HepG2 (cell line): ENCODE results near the gene NUBP2. TPM values are rescaled to one million over a fixed set of nuclear protein-coding genes. Genes with fewer than 3 reads are reported as not detected.

Experiments
- ARNT ChIP-seq: fragments of 450-650 bp; IDR thresholded peaks from 2 replicates; pipeline ENCODE4 v1.6.1; 2017
- CEBPG ChIP-seq: IDR thresholded peaks from 2 replicates; pipeline ENCODE4 v1.6.1; 2016
- EED ChIP-seq: sonication (generic); formaldehyde crosslinking; IDR thresholded peaks from 2 replicates; pipeline ENCODE4 v1.5.0; 2020; ENCODE audit warnings: mild to moderate bottlenecking, missing genetic modification reagents
- FOXA1 ChIP-seq, 2 experiments: fragments of 450-650 bp in 1 of 2; sonication (generic) in 1 of 2; formaldehyde crosslinking in 1 of 2; IDR thresholded peaks; 2 replicates each; pipeline versions ENCODE4 v1.4.0 to v1.6.1; 2016 to 2020; ENCODE audit warnings: missing genetic modification reagents in 1 of 2
- FOXK2 ChIP-seq: fragments of 450-650 bp; IDR thresholded peaks from 2 replicates; pipeline ENCODE4 v1.6.1; 2016
- POLR2AphosphoS2 ChIP-seq: IDR thresholded peaks from 2 replicates; pipeline ENCODE4 v1.6.1; 2011; ENCODE audit warnings: low read depth, low read length, improper control_type of control experiment
- SMAD9 ChIP-seq: sonication (generic); formaldehyde crosslinking; IDR thresholded peaks from 2 replicates; pipeline ENCODE4 v1.5.1; 2020; ENCODE audit warnings: mild to moderate bottlenecking, missing genetic modification reagents
- STAT6 ChIP-seq: sonication (generic); formaldehyde crosslinking; IDR thresholded peaks from 2 replicates; pipeline ENCODE4 v1.4.0; 2020; ENCODE audit warnings: missing genetic modification reagents, mild to moderate bottlenecking, borderline replicate concordance
- THAP8 ChIP-seq: sonication (generic); formaldehyde crosslinking; IDR thresholded peaks from 2 replicates; pipeline ENCODE4 v1.5.1; 2020; ENCODE audit warnings: missing genetic modification reagents, mild to moderate bottlenecking, borderline replicate concordance
- ZBTB44 ChIP-seq: sonication (generic); formaldehyde crosslinking; IDR thresholded peaks from 2 replicates; pipeline ENCODE4 v1.4.0; 2020; ENCODE audit warnings: missing genetic modification reagents
- ZFX ChIP-seq: sonication (generic); formaldehyde crosslinking; IDR thresholded peaks from 2 replicates; pipeline ENCODE4 v1.4.0; 2020; ENCODE audit warnings: mild to moderate bottlenecking, low read depth, missing genetic modification reagents, moderate library complexity
- ZNF30 ChIP-seq: sonication (generic); formaldehyde crosslinking; IDR thresholded peaks from 2 replicates; pipeline ENCODE4 v1.5.0; 2020; ENCODE audit warnings: mild to moderate bottlenecking, missing genetic modification reagents
- ZNF530 ChIP-seq: sonication (generic); formaldehyde crosslinking; IDR thresholded peaks from 2 replicates; pipeline ENCODE4 v1.5.0; 2020; ENCODE audit warnings: low read depth, mild to moderate bottlenecking, missing genetic modification reagents
- ZNF549 ChIP-seq: sonication (generic); formaldehyde crosslinking; IDR thresholded peaks from 2 replicates; pipeline ENCODE4 v1.5.0; 2020; ENCODE audit warnings: missing genetic modification reagents
- ZNF558 ChIP-seq: sonication (generic); formaldehyde crosslinking; IDR thresholded peaks from 2 replicates; pipeline ENCODE4 v1.9.0; 2022; ENCODE audit warnings: mild to moderate bottlenecking, missing genetic modification reagents, borderline replicate concordance
- ZNF672 ChIP-seq: sonication (generic); formaldehyde crosslinking; IDR thresholded peaks from 2 replicates; pipeline ENCODE4 v1.8.1; 2022; ENCODE audit warnings: missing genetic modification reagents
- ZNF850 ChIP-seq: sonication (generic); formaldehyde crosslinking; conservative IDR thresholded peaks from 2 replicates; pipeline ENCODE4 v1.9.0; 2021; ENCODE audit warnings: mild to moderate bottlenecking, missing genetic modification reagents
- ZXDC ChIP-seq: sonication (generic); formaldehyde crosslinking; IDR thresholded peaks from 2 replicates; pipeline ENCODE4 v1.5.0; 2020; ENCODE audit warnings: mild to moderate bottlenecking, missing genetic modification reagents
- polyA plus RNA-seq, 8 experiments: library from polyadenylated mRNA; depleted of rRNA in 3 of 8; stranded (reverse) in 7 of 8; unstranded in 1 of 8; fragments of >200 nt; fragmentation: Illumina TruSeq in 4 of 8; extraction: Trizol in 4 of 8; gene quantifications; 2 replicates each; pipeline versions ENCODE4 v1.2.1 to v1.2.3, GENCODE V29; 2011 to 2016; ENCODE audit warnings: low read depth in 4 of 8, missing spikeins in 1 of 8, mixed read lengths in 1 of 8; ENCODE audit not compliant: insufficient read depth in 1 of 8
- total RNA-seq, 5 experiments: library from RNA; depleted of rRNA; stranded (reverse); fragments of >200 nt; fragmentation: Illumina TruSeq; extraction: Trizol; gene quantifications; 2 replicates each; pipeline ENCODE4 v1.2.3, GENCODE V29; 2016; ENCODE audit warnings: low read depth in 1 of 5
- TF ChIP-seq, protein P1 (sequence below): sonication (generic); formaldehyde crosslinking; IDR thresholded peaks from 2 replicates; pipeline ENCODE4 v1.5.0; 2020; ENCODE audit warnings: missing genetic modification reagents
- TF ChIP-seq, protein P2 (sequence below): IDR thresholded peaks from 2 replicates; pipeline ENCODE4 v1.6.1; 2016; ENCODE audit warnings: missing compliant biosample characterization, missing genetic modification reagents, borderline replicate concordance

The NUBP2 gene
- total and polyA plus RNA-seq, 2 of the 13 experiments (the other 11 are each of a cell fraction or from before 2014, with no cell fraction given) = 25.7 to 61.5 TPM

DNA sequence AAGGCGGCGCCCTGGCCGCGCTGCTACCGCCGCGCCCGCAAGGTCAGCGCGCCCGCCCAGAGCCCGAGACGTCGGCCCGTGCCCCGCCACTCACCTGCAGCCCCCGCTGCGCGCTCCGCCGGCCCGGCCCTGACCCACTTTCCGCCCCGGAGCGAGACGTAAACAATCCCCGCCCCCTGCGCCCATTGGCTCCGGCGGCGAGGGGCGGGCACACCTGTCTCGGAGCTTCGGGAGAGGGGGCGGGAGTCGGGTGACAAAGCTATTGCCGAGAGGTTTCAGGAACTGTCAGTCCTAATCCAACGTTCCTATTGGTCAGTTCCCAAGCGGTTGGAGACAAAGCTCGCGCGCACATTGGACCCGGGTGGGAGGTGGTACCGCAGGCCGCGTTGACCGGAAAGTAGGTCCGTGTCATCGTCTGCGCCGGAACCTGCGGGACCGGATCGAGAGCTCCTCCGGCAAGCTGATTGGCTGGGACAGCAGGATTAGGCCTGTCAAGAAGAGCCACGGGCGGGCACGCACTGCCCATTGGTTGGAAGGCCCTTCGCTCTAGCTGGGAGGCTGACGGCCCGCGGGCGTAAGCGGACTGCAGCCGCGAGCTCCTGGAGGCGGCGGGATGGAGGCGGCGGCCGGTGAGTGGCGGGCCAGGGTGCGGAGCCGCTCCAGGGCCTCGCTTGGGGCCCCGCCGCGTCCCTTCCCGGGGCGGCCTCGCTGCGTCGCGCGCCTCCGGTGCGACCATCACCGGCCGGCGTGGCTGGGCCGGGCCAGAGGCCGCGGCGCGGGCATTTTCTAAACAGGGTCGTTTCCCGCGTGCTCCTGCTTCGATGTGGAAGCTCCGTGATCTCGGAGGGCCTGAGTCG is at the start of gene NUBP2, which contains the start of gene SPSB3 (continued):
- no peak for TF ChIP-seq ZNF558 (CRISPR knock-in tag)
- TF ChIP-seq, protein P1, sequence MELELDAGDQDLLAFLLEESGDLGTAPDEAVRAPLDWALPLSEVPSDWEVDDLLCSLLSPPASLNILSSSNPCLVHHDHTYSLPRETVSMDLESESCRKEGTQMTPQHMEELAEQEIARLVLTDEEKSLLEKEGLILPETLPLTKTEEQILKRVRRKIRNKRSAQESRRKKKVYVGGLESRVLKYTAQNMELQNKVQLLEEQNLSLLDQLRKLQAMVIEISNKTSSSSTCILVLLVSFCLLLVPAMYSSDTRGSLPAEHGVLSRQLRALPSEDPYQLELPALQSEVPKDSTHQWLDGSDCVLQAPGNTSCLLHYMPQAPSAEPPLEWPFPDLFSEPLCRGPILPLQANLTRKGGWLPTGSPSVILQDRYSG = no peak
- no peak for TF ChIP-seq ZNF850 (CRISPR knock-in tag)
- TF ChIP-seq SMAD9 (CRISPR knock-in tag) = no peak
- TF ChIP-seq ZXDC (CRISPR knock-in tag) = no peak
- no peak for TF ChIP-seq ZNF672 (CRISPR knock-in tag)
- TF ChIP-seq ZNF530 = no peak
- no peak for TF ChIP-seq ARNT
- no peak for TF ChIP-seq FOXA1 (IDR thresholded peaks at IDR 0.05)
- no peak; the same call in 1 of the 2 replicates for TF ChIP-seq FOXA1 (CRISPR knock-in tag; IDR thresholded peaks at IDR 0.05)
- TF ChIP-seq ZNF549 (CRISPR knock-in tag) = no peak
- TF ChIP-seq, protein P2, sequence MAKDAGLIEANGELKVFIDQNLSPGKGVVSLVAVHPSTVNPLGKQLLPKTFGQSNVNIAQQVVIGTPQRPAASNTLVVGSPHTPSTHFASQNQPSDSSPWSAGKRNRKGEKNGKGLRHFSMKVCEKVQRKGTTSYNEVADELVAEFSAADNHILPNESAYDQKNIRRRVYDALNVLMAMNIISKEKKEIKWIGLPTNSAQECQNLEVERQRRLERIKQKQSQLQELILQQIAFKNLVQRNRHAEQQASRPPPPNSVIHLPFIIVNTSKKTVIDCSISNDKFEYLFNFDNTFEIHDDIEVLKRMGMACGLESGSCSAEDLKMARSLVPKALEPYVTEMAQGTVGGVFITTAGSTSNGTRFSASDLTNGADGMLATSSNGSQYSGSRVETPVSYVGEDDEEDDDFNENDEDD (CRISPR knock-in tag) = peak; percentile 30; the same call in 1 of the 2 replicates
- TF ChIP-seq EED (CRISPR knock-in tag) = no peak
- peak; percentile 56; the same call in 1 of the 2 replicates for TF ChIP-seq FOXK2
- TF ChIP-seq POLR2AphosphoS2 = no peak
- no peak for TF ChIP-seq THAP8 (CRISPR knock-in tag)
- TF ChIP-seq STAT6 (CRISPR knock-in tag) = no peak
- TF ChIP-seq ZFX (CRISPR knock-in tag) = peak; percentile 67
- no peak for TF ChIP-seq CEBPG (CRISPR knock-in tag)
- no peak for TF ChIP-seq ZNF30 (CRISPR knock-in tag)
- no peak for TF ChIP-seq ZBTB44 (CRISPR knock-in tag)
